Measurements from ENCODE around the gene HAAO. TPM values are rescaled to one million over a fixed set of nuclear protein-coding genes. Genes with fewer than 3 reads are reported as not detected.

The HAAO gene
- total and polyA plus RNA-seq, 2 donors (not counting 3 experiments of a cell fraction or from before 2014, with no cell fraction given) = 0.82 to 1.1 TPM

DNA sequence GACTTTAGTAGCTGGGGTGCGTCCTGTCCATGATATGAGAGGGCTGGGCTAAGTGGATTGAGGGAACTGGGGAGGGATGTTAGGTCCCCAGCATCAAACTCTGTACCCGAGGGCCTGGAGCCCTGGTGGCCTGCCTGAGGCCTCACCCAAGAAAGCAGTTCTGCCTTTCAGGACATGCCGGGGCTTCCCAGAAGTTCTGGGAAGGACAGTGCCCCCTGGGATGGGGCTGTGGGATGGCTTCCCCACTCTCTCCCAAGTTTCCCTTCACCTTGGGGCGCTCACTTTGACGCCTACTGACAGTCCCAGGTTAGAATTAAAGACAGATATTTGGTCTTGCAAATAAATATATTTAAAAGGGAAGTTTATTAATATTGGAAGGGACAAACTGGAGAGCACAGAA is 30.2 kb downstream of the HAAO start:
- CTCF ChIA-PET = interaction anchor here (0.6 to 1.1 kb wide), 2 partner anchors 9 to 11 kb away, joined by 3 to 4 read pairs; no protein-coding TSS in a partner anchor
- no peak overlapping the region for H2AFZ ChIP-seq (ENCODE audit: low read depth, low read length)
- H3K4me2 ChIP-seq (ENCODE audit: insufficient read depth, low read length) = no peak overlapping the region
- no TSS peak for BruUV-seq (replicated peaks)
- no peak overlapping the region for H3K27ac ChIP-seq (ENCODE audit: insufficient read depth, low read depth, low read length)
- no peak for DNase-seq (ENCODE audit: low read depth, low spot score)
- no peak overlapping the region for H3K9ac ChIP-seq (replicated peaks; ENCODE audit: extremely low read depth, insufficient read depth, low read length)
- no peaks in the 10 kb centered on the region for H3K9me3 ChIP-seq (replicated peaks; ENCODE audit: control insufficient read depth, insufficient read depth, low read length)
- H3K27me3 ChIP-seq (ENCODE audit: control insufficient read depth in 2 of 2, insufficient read depth in 2 of 2, low read length in 2 of 2) = no peaks in the 10 kb centered on the region
- no peak for TF ChIP-seq JUN (IDR thresholded peaks at IDR 0.05; ENCODE audit: borderline replicate concordance, insufficient read depth, insufficient read length, low read depth)
- TF ChIP-seq, protein P1, sequence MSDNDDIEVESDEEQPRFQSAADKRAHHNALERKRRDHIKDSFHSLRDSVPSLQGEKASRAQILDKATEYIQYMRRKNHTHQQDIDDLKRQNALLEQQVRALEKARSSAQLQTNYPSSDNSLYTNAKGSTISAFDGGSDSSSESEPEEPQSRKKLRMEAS (IDR thresholded peaks at IDR 0.05; ENCODE audit: insufficient read depth, insufficient read length) = no peak
- TF ChIP-seq FOS (IDR thresholded peaks at IDR 0.05; ENCODE audit: borderline replicate concordance, insufficient read depth, low read length) = no peak
- TF ChIP-seq GATA2 (IDR thresholded peaks at IDR 0.05; ENCODE audit: insufficient read depth, insufficient read length, low read depth, low read length) = no peak
- TF ChIP-seq MYC (IDR thresholded peaks at IDR 0.05; ENCODE audit: low read depth, low read length) = no peak
- TF ChIP-seq EZH2 (IDR thresholded peaks at IDR 0.05; ENCODE audit: borderline replicate concordance, low read depth, low read length, severe bottlenecking) = no peak
- TF ChIP-seq POLR2A (IDR thresholded peaks at IDR 0.05; ENCODE audit: low read depth, low read length) = no peak
- no peak for TF ChIP-seq POLR2AphosphoS5 (IDR thresholded peaks at IDR 0.05; ENCODE audit: insufficient read depth, low read depth, low read length)
- TF ChIP-seq, protein P2, sequence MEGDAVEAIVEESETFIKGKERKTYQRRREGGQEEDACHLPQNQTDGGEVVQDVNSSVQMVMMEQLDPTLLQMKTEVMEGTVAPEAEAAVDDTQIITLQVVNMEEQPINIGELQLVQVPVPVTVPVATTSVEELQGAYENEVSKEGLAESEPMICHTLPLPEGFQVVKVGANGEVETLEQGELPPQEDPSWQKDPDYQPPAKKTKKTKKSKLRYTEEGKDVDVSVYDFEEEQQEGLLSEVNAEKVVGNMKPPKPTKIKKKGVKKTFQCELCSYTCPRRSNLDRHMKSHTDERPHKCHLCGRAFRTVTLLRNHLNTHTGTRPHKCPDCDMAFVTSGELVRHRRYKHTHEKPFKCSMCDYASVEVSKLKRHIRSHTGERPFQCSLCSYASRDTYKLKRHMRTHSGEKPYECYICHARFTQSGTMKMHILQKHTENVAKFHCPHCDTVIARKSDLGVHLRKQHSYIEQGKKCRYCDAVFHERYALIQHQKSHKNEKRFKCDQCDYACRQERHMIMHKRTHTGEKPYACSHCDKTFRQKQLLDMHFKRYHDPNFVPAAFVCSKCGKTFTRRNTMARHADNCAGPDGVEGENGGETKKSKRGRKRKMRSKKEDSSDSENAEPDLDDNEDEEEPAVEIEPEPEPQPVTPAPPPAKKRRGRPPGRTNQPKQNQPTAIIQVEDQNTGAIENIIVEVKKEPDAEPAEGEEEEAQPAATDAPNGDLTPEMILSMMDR (IDR thresholded peaks at IDR 0.05; ENCODE audit: extremely low read depth in 1 of 2, insufficient read depth in 1 of 2, low read depth in 1 of 2, low read length in 2 of 2) = no peak
- H3K79me2 ChIP-seq (ENCODE audit: control insufficient read depth, insufficient read depth, low read length) = no peaks in the 10 kb centered on the region
- H4K20me1 ChIP-seq (replicated peaks; ENCODE audit: control insufficient read depth, extremely low read depth, insufficient read depth, low read length) = no peaks in the 10 kb centered on the region
- H3K9me1 ChIP-seq (replicated peaks; ENCODE audit: control insufficient read depth, extremely low read depth, insufficient read depth, low read length) = no peaks in the 10 kb centered on the region
- no peak for FAIRE-seq
- dilution Hi-C loops (cut with MboI; ENCODE audit: extremely low pct_ligation_motif_present, low sequenced_read_pairs) = no loop called here
- H3K4me1 ChIP-seq (ENCODE audit: control insufficient read depth, extremely low read depth, insufficient read depth, low read length) = no peaks in the 10 kb centered on the region
- POLR2A ChIA-PET = no interaction called here
- no peak overlapping the region for H3K4me3 ChIP-seq (replicated peaks in 1 of 3; ENCODE audit: insufficient read depth in 1 of 3, low read depth in 1 of 3, low read length in 3 of 3)
- intact Hi-C loops (cut with micrococcal nuclease) = no loop called here
- H3K36me3 ChIP-seq (ENCODE audit: control insufficient read depth in 2 of 2, extremely low read depth in 1 of 2, insufficient read depth in 2 of 2, low read length in 2 of 2) = peaks cover 0 to 1% of the 10 kb centered on the region in 2 experiments
